Non-pigmented ciliary epithelial cell (primary cell): ENCODE measurements around the gene SERPINB13.
A peak's percentile ranks its signal among the peaks of the same experiment; 100 is the strongest.

Experiments used
- DNase-seq: peaks from one replicate; pipeline ENCODE4 v3.0.0-alpha.2; 2010; ENCODE audit warnings: low read depth

The SERPINB13 gene

GRCh38 chr18:63586966-63587365 is at the start of gene SERPINB13:
TSS of gene SERPINB13 (plus strand) at chr18:63587343. CDS start at chr18:63588668, 1,325 bp downstream.
- DNase-seq, result no peak

- peak; percentile 13 for DNase-seq
Observed at GRCh38 chr18:63539904-63540510, 47.1 kb upstream of the SERPINB13 start.

GRCh38 chr18:63542069-63542468 is 45.1 kb upstream of the SERPINB13 start, which contains the start of gene SERPINB12:
TSS of gene SERPINB12 (plus strand) at chr18:63542369. CDS start at chr18:63556160, 13,791 bp downstream.
- DNase-seq, result no peak

GRCh38 chr18:63544017-63544416 is 43.1 kb upstream of the SERPINB13 start:
- no peak for DNase-seq

- DNase-seq, result no peak
Observed at GRCh38 chr18:63545000-63545399, 42.1 kb upstream of the SERPINB13 start.

GRCh38 chr18:63550068-63550467 is 37.1 kb upstream of the SERPINB13 start:
- DNase-seq, result no peak

- no peak for DNase-seq
Observed at GRCh38 chr18:63551769-63552168, 35.4 kb upstream of the SERPINB13 start.

- DNase-seq, result no peak
Observed at GRCh38 chr18:63552581-63552980, 34.6 kb upstream of the SERPINB13 start.

- peak; percentile 59 for DNase-seq
Observed at GRCh38 chr18:63553081-63553480, 34.1 kb upstream of the SERPINB13 start.

- DNase-seq, result no peak
Observed at GRCh38 chr18:63559567-63560491, 27.3 kb upstream of the SERPINB13 start.

- no peak for DNase-seq
Observed at GRCh38 chr18:63562284-63562683, 24.9 kb upstream of the SERPINB13 start.

GRCh38 chr18:63564021-63564420 is 23.1 kb upstream of the SERPINB13 start:
- DNase-seq, result no peak

GRCh38 chr18:63564561-63564960 is 22.6 kb upstream of the SERPINB13 start:
- no peak for DNase-seq

GRCh38 chr18:63567276-63567675 is 19.9 kb upstream of the SERPINB13 start:
- no peak for DNase-seq

GRCh38 chr18:63567825-63568224 is 19.3 kb upstream of the SERPINB13 start:
- DNase-seq, result no peak

GRCh38 chr18:63570721-63571120 is 16.4 kb upstream of the SERPINB13 start:
- no peak for DNase-seq

GRCh38 chr18:63575681-63576080 is 11.5 kb upstream of the SERPINB13 start:
- DNase-seq, result no peak

GRCh38 chr18:63578357-63578958 is 8.7 kb upstream of the SERPINB13 start:
- peak; percentile 6 for DNase-seq

GRCh38 chr18:63579616-63580015 is 7.5 kb upstream of the SERPINB13 start:
- DNase-seq, result no peak

GRCh38 chr18:63585988-63586387 is 1.2 kb upstream of the SERPINB13 start:
- DNase-seq, result no peak

GRCh38 chr18:63586431-63586830 is 712 bp upstream of the SERPINB13 start:
- DNase-seq, result no peak

GRCh38 chr18:63588909-63589308 is 1.8 kb downstream of the SERPINB13 start:
- DNase-seq, result no peak

- DNase-seq, result no peak
Observed at GRCh38 chr18:63590373-63590772, 3.2 kb downstream of the SERPINB13 start.
